B cell (primary cell): ENCODE results near the gene TLR9. TPM values are rescaled to one million over a fixed set of nuclear protein-coding genes. Genes with fewer than 3 reads are reported as not detected.

Experiments
- ATAC-seq: fragments of 200-7000 bp; cut with Tn5 transposase; one replicate; pipeline ENCODE4 v1.10.0; 2021; ENCODE audit warnings: low read depth, mild to moderate bottlenecking, moderate number of reproducible peaks, moderate library complexity
- CTCF ChIA-PET: fragments of 350-600 bp; sonication (Branson Sonifier 250); formaldehyde crosslinking; loops from one replicate; lab custom pipeline; 2021; ENCODE audit warnings: antibody characterized with exemption, inconsistent platforms; lab: Charles Lee
- POLR2A ChIA-PET: fragments of 350-600 bp; sonication (Branson Sonifier 250); formaldehyde crosslinking; loops from one replicate; lab custom pipeline; 2021; ENCODE audit warnings: antibody characterized with exemption; lab: Charles Lee
- DNase-seq: peaks from one replicate; pipeline ENCODE4 v3.0.0; 2013
- H2AFZ ChIP-seq: 2 replicates; pipeline ENCODE4 v1.6.1; 2012; ENCODE audit warnings: mild to moderate bottlenecking, low read depth, low read length; ENCODE audit not compliant: insufficient read depth, poor library complexity, severe bottlenecking
- H3K27ac ChIP-seq, 2 donors: 1 replicate in 1 of 2; 2 replicates in 1 of 2; pipeline ENCODE4 v1.5.1; 2012 to 2013; ENCODE audit warnings: low read length in 2 of 2, mild to moderate bottlenecking in 2 of 2, moderate library complexity in 1 of 2
- H3K27me3 ChIP-seq, 4 experiments: fragments of 200-600 bp in 1 of 4; sonication (generic) in 1 of 4; replicated peaks in 1 of 4; 1 replicate in 2 of 4; 2 replicates in 2 of 4; pipeline versions ENCODE4 v1.6.1 to v1.7.0; 2013 to 2016; ENCODE audit warnings: low read length in 3 of 4, mild to moderate bottlenecking in 2 of 4, mixed read lengths in 1 of 4, moderate library complexity in 1 of 4; ENCODE audit not compliant: insufficient read depth in 4 of 4, control insufficient read depth in 3 of 4; ENCODE audit errors: control extremely low read depth in 1 of 4
- H3K36me3 ChIP-seq, 2 experiments: replicated peaks in 1 of 2; 1 replicate in 1 of 2; 2 replicates in 1 of 2; pipeline versions ENCODE4 v1.6.1 to v1.7.1; 2013; ENCODE audit warnings: low read length in 1 of 2; ENCODE audit not compliant: insufficient read depth in 2 of 2, control insufficient read depth in 1 of 2; ENCODE audit errors: control extremely low read depth in 1 of 2, extremely low read depth in 1 of 2
- H3K4me1 ChIP-seq, 2 donors: fragments of 200-600 bp in 1 of 2; sonication (generic) in 1 of 2; 1 replicate in 1 of 2; 2 replicates in 1 of 2; pipeline versions ENCODE4 v1.5.1 to v1.6.1; 2013 to 2017; ENCODE audit warnings: low read length in 2 of 2; ENCODE audit not compliant: control insufficient read depth in 2 of 2, insufficient read depth in 2 of 2
- H3K4me2 ChIP-seq: replicated peaks from 2 replicates; pipeline ENCODE3; 2012; ENCODE audit warnings: mild to moderate bottlenecking, low read depth, low read length; ENCODE audit not compliant: poor library complexity, severe bottlenecking
- H3K4me3 ChIP-seq, 5 experiments: fragments of 200-600 bp in 1 of 5; sonication (generic) in 1 of 5; 1 replicate in 3 of 5; 2 replicates in 2 of 5; pipeline versions ENCODE4 v1.5.1 to v1.7.0; 2011 to 2016; ENCODE audit warnings: low read length in 4 of 5, mild to moderate bottlenecking in 4 of 5, low read depth in 2 of 5, control low read depth in 1 of 5, moderate library complexity in 1 of 5; ENCODE audit not compliant: insufficient read depth in 1 of 5; ENCODE audit errors: control extremely low read depth in 1 of 5, extremely low read depth in 1 of 5
- H3K79me2 ChIP-seq: fragments of 200-600 bp; sonication (generic); one replicate; pipeline ENCODE4 v1.6.0; 2016; ENCODE audit warnings: low read length; ENCODE audit not compliant: control insufficient read depth, insufficient read depth
- H3K9ac ChIP-seq: fragments of 200-600 bp; sonication (generic); 2 replicates; pipeline ENCODE4 v1.6.1; 2017; ENCODE audit warnings: mild to moderate bottlenecking, low read length, moderate library complexity
- H3K9me3 ChIP-seq, 3 donors: one replicate each; pipeline versions ENCODE4 v1.6.1 to v1.7.1; 2013; ENCODE audit warnings: low read length in 2 of 3; ENCODE audit not compliant: control insufficient read depth in 2 of 3, insufficient read depth in 1 of 3; ENCODE audit errors: control extremely low read depth in 1 of 3
- H4K20me1 ChIP-seq: 2 replicates; pipeline ENCODE4 v1.6.0; 2012; ENCODE audit warnings: mild to moderate bottlenecking, low read length; ENCODE audit not compliant: insufficient read depth, control insufficient read depth, poor library complexity, severe bottlenecking
- H3K27ac Mint-ChIP-seq: one replicate; pipeline ENCODE4 v1.8.0; 2021; ENCODE audit warnings: mixed read lengths
- H3K27me3 Mint-ChIP-seq: one replicate; pipeline ENCODE4 v1.8.0; 2021; ENCODE audit warnings: mixed read lengths
- H3K4me1 Mint-ChIP-seq: one replicate; pipeline ENCODE4 v1.8.0; 2021; ENCODE audit warnings: mixed read lengths
- H3K4me3 Mint-ChIP-seq: one replicate; pipeline ENCODE4 v1.8.0; 2021; ENCODE audit warnings: mixed read lengths
- H3K9me3 Mint-ChIP-seq: one replicate; pipeline ENCODE4 v1.8.0; 2022; ENCODE audit warnings: mixed read lengths; ENCODE audit not compliant: insufficient read depth
- EZH2 ChIP-seq: IDR thresholded peaks from 2 replicates; pipeline ENCODE4 v1.6.1; 2012; ENCODE audit warnings: borderline replicate concordance, low read depth, mild to moderate bottlenecking, moderate library complexity, low read length; ENCODE audit not compliant: insufficient read depth, poor library complexity, severe bottlenecking
- WGBS: methylation state at CpG from one replicate; pipeline ENCODE4 v1.1.5; 2013; ENCODE audit warnings: missing lambda C conversion rate; ENCODE audit not compliant: insufficient coverage; 5-methylcytosine and 5-hydroxymethylcytosine counted together
- intact Hi-C: fragments of 100-400 bp; cut with micrococcal nuclease; formaldehyde crosslinking; loops from one replicate; pipeline ENCODE4 v1.10.0; 2022
- polyA plus RNA-seq: library from polyadenylated mRNA; depleted of rRNA; stranded (reverse); fragments of >200 nt; gene quantifications from 2 replicates; pipeline ENCODE4 v1.2.3, GENCODE V29; 2012
- total RNA-seq, 2 donors: library from RNA; stranded (reverse); fragments of 120-200 nt in 1 of 2; gene quantifications; 1 replicate in 1 of 2; 2 replicates in 1 of 2; pipeline versions ENCODE4 v1.2.3 to v1.2.4, GENCODE V29; 2013 to 2022
- TF ChIP-seq, protein P1 (sequence below): fragments of 200-600 bp; IDR thresholded peaks from one replicate; pipeline ENCODE4 v1.8.0; 2022; ENCODE audit warnings: antibody characterized with exemption, mild to moderate bottlenecking

TLR9 gene
- total and polyA plus RNA-seq, 2 donors (not counting 1 experiment from before 2014, with no cell fraction given): 3.7 to 21.0 TPM

DNA sequence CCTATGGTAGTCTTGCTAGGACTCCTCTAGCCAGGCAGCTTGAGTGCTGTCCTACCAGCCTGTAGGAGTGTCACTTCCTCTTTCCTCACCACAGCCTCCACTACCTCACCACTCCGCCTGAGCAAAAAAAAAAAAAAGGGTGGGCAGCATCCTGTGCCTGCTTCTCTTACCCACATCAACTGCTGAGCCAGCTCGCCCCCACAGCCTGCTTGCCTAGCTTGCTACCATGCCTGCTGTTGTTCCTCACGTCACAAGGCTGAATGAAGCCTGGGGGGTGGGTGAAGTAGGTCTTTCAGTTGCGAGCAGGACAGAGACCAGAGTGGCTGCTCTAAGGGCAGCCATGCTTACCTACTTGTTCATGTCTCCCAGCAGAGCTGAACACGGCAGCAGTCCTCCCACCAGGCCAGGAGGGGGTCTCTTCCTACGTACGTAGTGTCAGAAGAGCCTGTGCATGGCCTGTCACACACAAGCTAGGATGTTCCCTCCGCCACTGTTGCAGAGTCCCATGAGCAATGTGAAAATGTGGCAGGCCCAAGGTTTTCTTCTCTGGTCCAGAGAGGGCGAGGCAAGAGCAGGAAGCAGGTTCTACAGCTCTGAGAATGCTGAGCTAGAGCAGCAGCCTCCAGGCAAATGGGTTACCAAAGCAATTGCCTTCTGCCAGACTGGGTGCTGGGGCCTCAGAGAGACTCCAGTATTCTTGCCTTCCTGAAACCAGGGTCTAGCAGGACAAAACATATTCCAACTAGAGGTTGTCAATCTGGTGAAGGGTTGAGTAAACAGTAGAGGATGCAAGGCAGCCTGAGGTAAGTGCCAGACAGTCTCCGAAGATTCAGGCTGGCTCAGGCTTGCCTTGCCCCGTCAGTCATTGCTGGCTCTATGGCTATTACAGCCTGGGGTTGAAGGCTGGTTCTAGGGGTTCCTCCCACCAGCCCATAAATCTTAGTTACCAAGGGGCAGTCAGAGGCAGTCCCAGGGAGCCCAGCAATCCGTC, 28.2 kb upstream of the TLR9 start:
- peak overlapping the region; percentile 71 for H3K4me2 ChIP-seq
- peak overlapping the region; percentile 54 for H2AFZ ChIP-seq
- no peaks in the 10 kb centered on the region for H3K27me3 ChIP-seq
- peaks cover 22 to 29% of the 10 kb centered on the region in 2 donors for H3K4me1 ChIP-seq
- H3K9ac ChIP-seq: peak overlapping the region; percentile 27
- H3K9me3 Mint-ChIP-seq: no peaks in the 10 kb centered on the region
- TF ChIP-seq, protein P1, sequence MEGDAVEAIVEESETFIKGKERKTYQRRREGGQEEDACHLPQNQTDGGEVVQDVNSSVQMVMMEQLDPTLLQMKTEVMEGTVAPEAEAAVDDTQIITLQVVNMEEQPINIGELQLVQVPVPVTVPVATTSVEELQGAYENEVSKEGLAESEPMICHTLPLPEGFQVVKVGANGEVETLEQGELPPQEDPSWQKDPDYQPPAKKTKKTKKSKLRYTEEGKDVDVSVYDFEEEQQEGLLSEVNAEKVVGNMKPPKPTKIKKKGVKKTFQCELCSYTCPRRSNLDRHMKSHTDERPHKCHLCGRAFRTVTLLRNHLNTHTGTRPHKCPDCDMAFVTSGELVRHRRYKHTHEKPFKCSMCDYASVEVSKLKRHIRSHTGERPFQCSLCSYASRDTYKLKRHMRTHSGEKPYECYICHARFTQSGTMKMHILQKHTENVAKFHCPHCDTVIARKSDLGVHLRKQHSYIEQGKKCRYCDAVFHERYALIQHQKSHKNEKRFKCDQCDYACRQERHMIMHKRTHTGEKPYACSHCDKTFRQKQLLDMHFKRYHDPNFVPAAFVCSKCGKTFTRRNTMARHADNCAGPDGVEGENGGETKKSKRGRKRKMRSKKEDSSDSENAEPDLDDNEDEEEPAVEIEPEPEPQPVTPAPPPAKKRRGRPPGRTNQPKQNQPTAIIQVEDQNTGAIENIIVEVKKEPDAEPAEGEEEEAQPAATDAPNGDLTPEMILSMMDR: no peak
- TF ChIP-seq EZH2: no peak
- intact Hi-C loops: loop anchor here (1.0 to 2.0 kb wide), 5 partner anchors 8 to 34 kb away; partner anchors contain the start of genes GLYCTK, PPM1M, TLR9 and TWF2
- peak overlapping the region; percentile 72 to 89 for H3K27ac ChIP-seq
- H3K4me1 Mint-ChIP-seq: peaks cover 39% of the 10 kb centered on the region
- CTCF ChIA-PET: interaction anchor here (0.6 to 3.9 kb wide), 18 partner anchors 9 to 202 kb away, joined by 3 to 33 read pairs (median 6); partner anchors contain the start of genes NISCH, PPM1M, TLR9 and TWF2
- 33% methylated on average over 11 of the region's 12 CpGs for WGBS
- peak overlapping the region in 2 of 5 experiments; percentile 25 to 35 for H3K4me3 ChIP-seq
- H4K20me1 ChIP-seq: peaks cover 26% of the 10 kb centered on the region
- POLR2A ChIA-PET: interaction anchor here (0.6 to 2.9 kb wide), 15 partner anchors 9 to 754 kb away, joined by 3 to 25 read pairs (median 4); partner anchors contain the start of genes DCAF1, GLYCTK, TLR9 and TWF2
- H3K4me3 Mint-ChIP-seq: peak overlapping the region; percentile 78
- DNase-seq: peak; percentile 92
- peak; percentile 96 for ATAC-seq
- H3K27ac Mint-ChIP-seq: peak overlapping the region; percentile 94
- H3K9me3 ChIP-seq: no peaks in the 10 kb centered on the region
- H3K36me3 ChIP-seq: peaks cover 13 to 68% of the 10 kb centered on the region in 2 experiments
- no peaks in the 10 kb centered on the region for H3K27me3 Mint-ChIP-seq
- peaks cover 32% of the 10 kb centered on the region for H3K79me2 ChIP-seq
